RPMI7951 (cell line): ENCODE data around the gene ZNF536. TPM values are rescaled to one million over a fixed set of nuclear protein-coding genes. Genes with fewer than 3 reads are reported as not detected.
"Not testable (repeated sequence)": the region's sequence is repeated elsewhere in the genome, so short reads cannot be mapped to it uniquely, and the experiment has no call there.

Experiments
- DNase-seq: peaks from one replicate; pipeline ENCODE4 v3.0.0-alpha.2; 2012; ENCODE audit warnings: low read depth
- total RNA-seq: library from RNA; depleted of rRNA; stranded (reverse); fragments of >200 nt; shearing (Covaris generic); gene quantifications from 2 replicates; pipeline ENCODE4 v1.2.3, GENCODE V29; 2014

ZNF536 gene
- total RNA-seq, 1 experiment from 2014 or later = 0.12 TPM

DNA sequence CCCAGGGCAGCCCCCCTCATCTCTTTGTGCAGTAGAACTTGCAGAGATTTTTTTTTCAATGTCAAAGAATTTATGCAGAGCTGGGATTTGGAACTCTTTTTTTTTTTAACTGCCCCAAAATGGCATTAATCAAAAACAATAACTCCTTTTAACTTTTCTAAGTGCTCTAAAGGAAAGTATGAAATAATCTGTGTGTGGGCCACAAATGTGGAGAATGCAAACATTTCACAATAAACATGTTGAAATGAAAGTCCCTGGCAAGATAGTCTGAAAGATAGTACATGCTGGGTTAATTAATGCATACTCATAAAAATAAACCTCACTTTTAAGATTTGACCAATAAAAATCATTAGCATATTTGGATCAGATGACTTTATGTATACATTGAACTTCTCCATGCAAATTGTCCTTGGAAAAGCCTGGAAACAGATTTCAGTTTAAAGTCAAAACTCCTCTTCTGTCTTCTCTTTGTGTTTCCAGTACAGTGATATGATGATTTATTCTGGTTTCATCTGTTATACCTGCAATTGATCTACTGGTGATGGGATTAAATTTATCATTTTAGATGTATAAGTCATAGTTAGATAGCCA lies 30.5 kb upstream of the ZNF536 start:
- no peak for DNase-seq

DNA sequence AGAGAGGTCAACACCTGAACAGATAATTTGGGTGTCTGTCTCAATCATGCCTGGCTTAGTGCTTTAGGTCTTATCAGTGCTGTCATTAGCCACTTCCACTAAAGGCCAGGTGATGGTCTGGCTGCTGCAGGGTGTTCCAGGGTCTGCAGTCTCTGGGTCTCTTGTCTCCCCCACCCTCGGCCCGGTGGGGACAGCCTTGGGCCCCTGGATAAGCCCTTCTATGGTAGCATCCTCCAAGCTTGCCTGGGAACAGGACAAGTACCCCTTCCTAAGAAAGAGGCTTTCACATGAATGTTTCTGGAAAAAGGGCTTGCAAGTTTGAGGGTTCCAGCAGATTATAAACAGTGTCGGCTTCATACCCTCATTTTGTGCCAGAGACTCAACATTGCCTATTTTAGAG lies 29.3 kb upstream of the ZNF536 start:
- DNase-seq = no peak

GRCh38 chr19:30344446-30345425 lies 27.4 kb upstream of the ZNF536 start:
- peak; percentile 6 for DNase-seq

DNA sequence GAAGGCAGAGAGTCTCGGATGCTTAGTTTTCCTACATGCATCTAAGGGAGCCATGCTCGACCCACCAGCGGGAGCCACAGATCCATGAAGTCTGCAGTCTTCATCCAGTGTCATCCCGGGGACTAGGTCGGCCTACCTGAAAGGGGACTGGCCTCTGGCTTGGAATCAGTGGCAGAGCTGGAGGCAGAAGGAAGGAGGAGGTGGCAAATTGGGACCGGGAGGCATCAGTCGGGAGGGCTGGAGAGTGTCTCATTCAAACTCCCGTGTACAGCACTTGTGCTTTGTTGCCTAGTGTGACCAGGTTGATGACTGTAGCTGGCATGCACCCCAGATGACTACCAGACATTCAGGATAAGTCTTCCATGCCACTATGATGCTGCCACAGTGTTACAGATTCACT lies 26.5 kb upstream of the ZNF536 start:
- DNase-seq = no peak

DNA sequence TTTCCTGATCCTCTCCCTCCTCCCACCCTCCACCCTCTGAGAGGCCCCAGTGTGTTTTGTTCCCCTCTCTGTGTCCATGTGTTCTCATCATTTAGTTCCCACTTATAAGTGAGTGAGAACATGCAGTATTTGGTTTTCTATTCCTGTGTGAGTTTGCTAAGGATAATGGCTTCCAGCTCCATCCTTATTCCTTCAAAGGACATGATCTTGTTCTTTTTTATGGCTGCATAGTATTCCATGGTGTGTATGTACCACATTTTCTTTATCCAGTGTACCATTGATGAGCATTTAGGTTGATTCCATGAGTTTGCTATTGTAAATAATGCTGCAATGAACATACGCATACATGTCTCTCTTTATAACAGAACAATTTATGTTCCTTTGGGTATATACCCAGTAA lies 25.7 kb upstream of the ZNF536 start:
- DNase-seq = not testable (repeated sequence)

- no peak for DNase-seq
Measured at GRCh38 chr19:30349131-30349730, 23.0 kb upstream of the ZNF536 start.

- DNase-seq = no peak
Measured at GRCh38 chr19:30350692-30351663, 21.2 kb upstream of the ZNF536 start.

GRCh38 chr19:30351774-30352173 lies 20.4 kb upstream of the ZNF536 start:
- DNase-seq = no peak

DNA sequence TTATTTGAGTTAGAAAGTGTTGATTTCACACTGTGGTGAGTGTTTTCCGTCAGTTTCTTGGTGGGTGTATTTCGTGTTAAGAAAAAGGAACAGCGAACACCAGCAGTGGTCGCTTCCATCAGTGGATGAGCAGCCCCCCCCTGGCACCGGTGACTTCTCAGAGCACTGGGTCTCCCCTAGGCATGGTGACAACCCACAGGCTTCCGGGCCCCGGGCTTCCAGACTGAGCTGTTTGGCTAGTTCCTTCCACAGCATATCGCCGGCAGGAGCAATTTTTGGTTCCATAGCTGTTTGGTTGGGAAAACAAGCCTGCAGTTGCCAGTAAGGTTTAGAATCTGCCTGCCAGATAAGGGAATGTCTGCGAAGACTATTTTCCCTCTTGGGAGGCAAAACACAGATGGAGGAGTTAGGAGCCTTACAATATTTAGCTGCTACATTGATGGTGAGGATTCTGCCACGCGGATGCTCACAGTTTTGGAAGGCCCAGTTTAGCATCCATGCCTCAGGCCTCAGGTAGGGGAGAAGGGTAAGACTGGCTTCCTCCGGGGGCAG lies 18.7 kb upstream of the ZNF536 start:
- no peak for DNase-seq

GRCh38 chr19:30355586-30355985 lies 16.6 kb upstream of the ZNF536 start:
- no peak for DNase-seq

DNA sequence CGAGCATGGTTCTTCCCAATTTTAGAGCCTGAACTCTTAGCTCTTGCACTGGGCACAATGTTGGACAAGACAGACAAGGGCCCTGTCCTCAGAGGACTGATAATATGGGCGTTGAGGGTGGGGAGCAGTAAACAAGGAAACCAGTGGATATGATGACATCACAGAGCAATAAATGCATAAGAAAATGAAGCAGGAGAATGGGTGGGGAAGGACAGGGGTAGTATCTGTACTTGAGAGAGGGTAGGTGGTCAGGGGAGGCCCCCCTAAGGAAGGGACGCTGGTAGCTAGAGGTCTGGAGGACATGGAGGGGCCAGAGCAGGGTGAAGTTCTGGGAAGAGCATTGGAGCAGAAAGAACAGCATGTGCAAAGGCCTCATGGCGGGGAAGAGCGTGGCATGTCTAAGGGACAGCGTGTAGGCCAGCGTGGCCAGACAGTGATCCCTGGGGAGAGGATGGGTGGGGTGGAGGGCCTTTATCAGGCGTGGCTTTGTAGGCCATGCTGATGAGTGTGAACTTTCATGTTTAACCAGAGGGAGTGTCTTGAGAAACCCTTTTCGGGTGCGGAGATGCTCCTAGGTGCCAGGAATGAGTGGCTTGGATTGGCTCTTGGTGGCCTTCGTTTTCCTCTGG lies 15.1 kb upstream of the ZNF536 start:
- DNase-seq = no peak

DNA sequence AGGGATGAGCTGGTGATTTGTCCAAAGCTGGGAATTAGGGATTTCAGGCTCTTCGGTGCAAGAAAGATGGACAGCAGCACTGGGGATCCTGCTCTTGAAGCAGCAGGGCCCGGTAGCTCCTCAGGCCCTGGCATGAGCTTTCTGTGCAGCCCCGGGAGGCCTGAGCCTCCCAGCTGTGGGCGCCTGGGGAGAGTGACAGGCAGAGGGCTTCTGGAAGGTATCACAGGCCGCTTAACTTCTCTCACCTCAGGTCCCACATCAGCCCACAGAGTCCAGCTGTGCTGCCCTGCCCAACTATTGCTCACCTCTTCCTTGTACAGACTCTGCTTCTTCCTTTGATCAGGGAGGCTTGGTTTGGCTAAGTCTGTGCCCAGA lies 14.6 kb upstream of the ZNF536 start:
- DNase-seq = no peak

DNA sequence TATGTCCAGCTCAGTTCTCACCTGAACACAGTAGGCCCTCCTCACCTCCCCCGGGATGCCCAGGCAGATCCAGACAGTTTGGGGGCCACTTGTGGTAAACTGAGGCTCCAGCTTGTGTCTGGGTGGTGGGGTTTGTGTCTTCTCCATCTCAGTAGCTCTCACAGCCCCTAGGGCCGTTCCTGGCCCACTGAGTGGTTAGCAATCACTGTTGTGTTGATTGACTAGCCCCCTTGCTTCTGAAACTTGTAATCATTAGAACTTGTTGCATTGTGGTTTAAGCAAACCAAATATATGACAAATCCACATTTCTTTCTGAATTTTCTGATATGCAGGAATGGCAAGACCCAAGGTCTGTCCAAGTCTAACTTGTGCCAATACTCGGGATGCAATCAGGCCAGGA lies 13.9 kb upstream of the ZNF536 start:
- no peak for DNase-seq

DNA sequence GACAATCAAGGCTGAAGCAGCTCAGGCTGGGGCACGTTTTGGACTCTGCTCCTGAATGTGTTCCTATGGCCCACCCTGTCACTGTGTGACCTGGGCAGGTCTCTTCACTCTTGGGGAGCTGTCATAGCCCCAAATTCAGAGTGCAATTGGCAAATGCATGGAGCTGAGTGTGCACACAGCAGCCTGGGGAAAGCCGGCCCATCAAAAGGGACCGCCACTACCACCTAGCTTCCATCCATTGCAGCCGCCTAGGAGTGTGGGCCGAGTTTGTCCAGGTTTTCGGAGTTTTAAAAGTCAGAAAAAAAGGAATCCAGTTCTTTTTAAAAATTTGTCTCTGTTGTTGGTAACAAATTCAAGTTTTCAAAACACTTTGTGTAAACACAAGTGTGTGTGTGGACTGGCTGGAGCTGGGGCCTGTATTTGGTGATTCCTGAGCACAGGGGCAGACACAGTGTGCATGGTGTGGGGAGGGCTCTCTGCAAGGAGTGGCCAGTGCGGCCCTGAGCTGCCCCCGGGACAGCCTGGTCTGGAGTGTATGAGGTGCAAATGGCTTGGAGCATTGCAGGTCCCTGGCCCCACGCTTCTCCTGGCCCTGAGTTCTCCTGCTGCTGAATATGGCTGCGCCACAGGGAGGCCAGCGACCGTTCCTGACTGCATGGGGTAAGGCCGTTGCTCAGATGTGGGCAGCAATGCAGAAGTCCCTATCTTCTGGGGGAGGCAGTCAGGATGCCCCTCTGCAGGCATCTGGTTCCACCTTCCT lies 13.2 kb upstream of the ZNF536 start:
- no peak for DNase-seq

- DNase-seq = no peak
Measured at GRCh38 chr19:30359936-30360335, 12.2 kb upstream of the ZNF536 start.

GRCh38 chr19:30360376-30361106 lies 11.6 kb upstream of the ZNF536 start:
- no peak for DNase-seq

DNA sequence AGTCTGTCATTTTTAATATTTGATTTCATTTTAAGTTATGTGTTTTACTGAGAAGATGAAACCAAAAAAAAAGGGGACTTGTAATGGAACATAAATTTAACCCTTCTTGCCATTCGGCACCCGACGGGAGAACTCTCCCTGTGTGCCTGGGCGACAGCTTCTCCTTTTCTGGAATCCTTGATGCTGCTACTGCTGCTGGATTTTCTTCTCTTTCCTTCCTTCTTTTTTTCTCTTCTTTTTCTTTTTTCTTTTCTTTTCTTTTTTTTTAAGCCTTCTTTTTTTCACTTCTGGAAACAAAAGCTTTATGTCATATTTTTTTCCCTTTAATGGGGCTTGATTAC lies 11.1 kb upstream of the ZNF536 start:
- no peak for DNase-seq

- no peak for DNase-seq
Measured at GRCh38 chr19:30361721-30362120, 10.5 kb upstream of the ZNF536 start.

- peak; percentile 64 for DNase-seq
Measured at GRCh38 chr19:30362156-30362754, 9.9 kb upstream of the ZNF536 start.
